Stomach (tissue), 9 donors: Measurements from ENCODE around the gene SPAG9. TPM values are rescaled to one million over a fixed set of nuclear protein-coding genes. Genes with fewer than 3 reads are reported as not detected.

Experiments used
- DNase-seq, 2 donors: peaks; one replicate each; pipeline versions ENCODE4 v3.0.0 to v3.0.0-alpha.2; 2013 to 2019
- H3K27ac ChIP-seq, 5 donors: fragments of 200-600 bp in 4 of 5; sonication (generic) in 4 of 5; one replicate each; pipeline ENCODE4 v1.5.1; 2013 to 2019; ENCODE audit warnings: mild to moderate bottlenecking in 1 of 5, moderate library complexity in 1 of 5
- H3K27me3 ChIP-seq, 3 donors: fragments of 200-600 bp; sonication (generic); one replicate each; pipeline ENCODE4 v1.5.1; 2017 to 2019; ENCODE audit warnings: mixed run types in 1 of 3
- H3K36me3 ChIP-seq, 4 donors: fragments of 200-600 bp; sonication (generic); 1 replicate in 3 of 4; 2 replicates in 1 of 4; pipeline ENCODE4 v1.5.1; 2016 to 2019
- H3K4me1 ChIP-seq, 4 donors: fragments of 200-600 bp; sonication (generic); one replicate each; pipeline ENCODE4 v1.5.1; 2016 to 2019
- H3K4me3 ChIP-seq, 4 donors: fragments of 200-600 bp; sonication (generic) in 3 of 4; one replicate each; pipeline ENCODE4 v1.5.1; 2016 to 2019; ENCODE audit warnings: mild to moderate bottlenecking in 1 of 4
- H3K9me3 ChIP-seq, 4 donors: fragments of 200-600 bp; sonication (generic); one replicate each; pipeline ENCODE4 v1.5.1; 2016 to 2019
- CTCF ChIP-seq, 7 experiments: fragments of 450-650 bp in 4 of 7; fragments of 200-600 bp in 3 of 7; sonication (generic) in 3 of 7; IDR thresholded peaks; one replicate each; pipeline ENCODE4 v1.5.1; 2016 to 2019; ENCODE audit warnings: antibody characterized with exemption in 7 of 7, control low read depth in 2 of 7, mild to moderate bottlenecking in 1 of 7
- EP300 ChIP-seq: sonication (generic); formaldehyde crosslinking; IDR thresholded peaks from one replicate; pipeline ENCODE4 v1.6.1; 2017; ENCODE audit warnings: antibody characterized with exemption
- POLR2A ChIP-seq, 4 donors: fragments of 450-650 bp; IDR thresholded peaks; one replicate each; pipeline ENCODE4 v1.6.1; 2016; ENCODE audit warnings: antibody characterized with exemption in 4 of 4, control low read depth in 2 of 4, mild to moderate bottlenecking in 1 of 4, moderate library complexity in 1 of 4
- POLR2AphosphoS5 ChIP-seq, 3 donors: sonication (generic); formaldehyde crosslinking; IDR thresholded peaks; one replicate each; pipeline ENCODE4 v1.6.1; 2016; ENCODE audit warnings: antibody characterized with exemption in 3 of 3
- WGBS, 5 donors: extraction: QIAGEN DNeasy Blood & Tissue Kit in 3 of 5; methylation state at CpG; one replicate each; pipeline versions ENCODE4 v1.1.5 to v1.1.7; 2013 to 2018; 5-methylcytosine and 5-hydroxymethylcytosine counted together
- intact Hi-C: fragments of 100-400 bp; cut with DNase I; formaldehyde crosslinking; loops from one replicate; pipeline ENCODE4 v1.15.1; 2023; ENCODE audit warnings: low total_unique reads
- polyA plus RNA-seq, 3 donors: library from polyadenylated mRNA; stranded (reverse); fragments of 200-250 nt; gene quantifications; one replicate each; pipeline ENCODE4 v1.2.3, GENCODE V29; 2013
- total RNA-seq, 5 donors: library from RNA; depleted of rRNA; stranded (reverse); fragments of >200 nt; gene quantifications; one replicate each; pipeline versions ENCODE4 v1.1.0 to v1.2.3, GENCODE V29; 2014 to 2016
- donor health status: healthy with polysubstance abuse.
- donor health status: Bipolar disorder and iron deficiency.
- donor health status: healthy.

The SPAG9 gene
- total and polyA plus RNA-seq, 8 donors = 10.2 to 209 (median 56.5) TPM

- 63 to 72% (median 71%) methylated on average over 2 of the region's 2 CpGs for WGBS, 5 donors
- TF ChIP-seq POLR2AphosphoS5 (IDR thresholded peaks at IDR 0.05) (no peak), CTCF (IDR thresholded peaks at IDR 0.05) (no peak)
- Histone ChIP-seq H3K4me3 (no peak overlapping the region), H3K36me3 (peaks cover 75 to 100% (median 100%) of the 10 kb centered on the region in 4 donors), H3K9me3 (no peaks in the 10 kb centered on the region), H3K27me3 (no peaks in the 10 kb centered on the region), H3K4me1 (no peaks in the 10 kb centered on the region), H3K27ac (no peak overlapping the region)
- intact Hi-C loops = no loop called here
- DNase-seq = no peak
These were observed 127.1 kb downstream of the SPAG9 start for GRCh38 chr17:50993544-50993943.

- DNase-seq = no peak
- no peak overlapping the region for H3K4me3 ChIP-seq
- no peaks in the 10 kb centered on the region for H3K27me3 ChIP-seq
- TF ChIP-seq POLR2AphosphoS5 (IDR thresholded peaks at IDR 0.05) = no peak
- no peak for TF ChIP-seq POLR2A (IDR thresholded peaks at IDR 0.05)
- no peak for TF ChIP-seq EP300
- no peak for TF ChIP-seq CTCF (IDR thresholded peaks at IDR 0.05)
- intact Hi-C loops = no loop called here
- H3K9me3 ChIP-seq = no peaks in the 10 kb centered on the region
- no peaks in the 10 kb centered on the region for H3K4me1 ChIP-seq
- no peak overlapping the region for H3K27ac ChIP-seq
- H3K36me3 ChIP-seq = peaks cover 59 to 100% (median 99%) of the 10 kb centered on the region in 4 donors
- WGBS, 5 donors = 84 to 91% (median 86%) methylated on average over 3 of the region's 3 CpGs
These were observed 131.5 kb downstream of the SPAG9 start for GRCh38 chr17:50989149-50989548.

GRCh38 chr17:50988427-50988826 lies 132.2 kb downstream of the SPAG9 start:
- Histone ChIP-seq H3K4me1 (no peaks in the 10 kb centered on the region), H3K27ac (no peak overlapping the region), H3K4me3 (no peak overlapping the region), H3K9me3 (no peaks in the 10 kb centered on the region), H3K36me3 (peaks cover 52 to 100% (median 99%) of the 10 kb centered on the region in 4 donors), H3K27me3 (no peaks in the 10 kb centered on the region)
- no peak for DNase-seq
- 75 to 86% (median 80%) methylated on average over 5 of the region's 5 CpGs for WGBS, 5 donors
- intact Hi-C loops = no loop called here
- TF ChIP-seq CTCF (IDR thresholded peaks at IDR 0.05) = no peak
- no peak for TF ChIP-seq POLR2A (IDR thresholded peaks at IDR 0.05)
- no peak for TF ChIP-seq EP300
- TF ChIP-seq POLR2AphosphoS5 (IDR thresholded peaks at IDR 0.05) = no peak

- 75 to 94% (median 80%) methylated on average over 1 of the region's 1 CpG for WGBS, 5 donors
- no peak for DNase-seq
- no peak for TF ChIP-seq POLR2A (IDR thresholded peaks at IDR 0.05)
- no peak for TF ChIP-seq CTCF (IDR thresholded peaks at IDR 0.05)
- TF ChIP-seq POLR2AphosphoS5 (IDR thresholded peaks at IDR 0.05) = no peak
- no peak for TF ChIP-seq EP300
- Histone ChIP-seq H3K27me3 (no peaks in the 10 kb centered on the region), H3K4me1 (no peaks in the 10 kb centered on the region), H3K9me3 (no peaks in the 10 kb centered on the region), H3K4me3 (no peak overlapping the region), H3K36me3 (peaks cover 51 to 100% (median 99%) of the 10 kb centered on the region in 4 donors), H3K27ac (no peak overlapping the region)
- intact Hi-C loops = no loop called here
These were observed 133.5 kb downstream of the SPAG9 start for GRCh38 chr17:50986989-50987660.
